ENCODE measurements around the gene APC2. TPM values are rescaled to one million over a fixed set of nuclear protein-coding genes. Genes with fewer than 3 reads are reported as not detected.
A peak's percentile ranks its signal among the peaks of the same experiment; 100 is the strongest.

The APC2 gene
- total and polyA plus RNA-seq, 12 donors, result 0.06 to 12.9 (median 0.77) TPM

GRCh38 chr19:1511318-1512317, 61.7 kb downstream of the APC2 start:
- Histone ChIP-seq H3K9me3 (replicated peaks in 1 of 3) (no peaks in the 10 kb centered on the region), H3K4me1 (replicated peaks in 1 of 2) (peaks cover 7 to 8% of the 10 kb centered on the region in 2 donors), H3K36me3 (replicated peaks in 1 of 2) (no peaks in the 10 kb centered on the region), H3K4me3 (no peak overlapping the region), H3K27me3 (peaks cover 22% of the 10 kb centered on the region), H3K27ac (no peak overlapping the region)
- TF ChIP-seq POLR2A (IDR thresholded peaks at IDR 0.05), result no peak
- TF ChIP-seq, protein P1, sequence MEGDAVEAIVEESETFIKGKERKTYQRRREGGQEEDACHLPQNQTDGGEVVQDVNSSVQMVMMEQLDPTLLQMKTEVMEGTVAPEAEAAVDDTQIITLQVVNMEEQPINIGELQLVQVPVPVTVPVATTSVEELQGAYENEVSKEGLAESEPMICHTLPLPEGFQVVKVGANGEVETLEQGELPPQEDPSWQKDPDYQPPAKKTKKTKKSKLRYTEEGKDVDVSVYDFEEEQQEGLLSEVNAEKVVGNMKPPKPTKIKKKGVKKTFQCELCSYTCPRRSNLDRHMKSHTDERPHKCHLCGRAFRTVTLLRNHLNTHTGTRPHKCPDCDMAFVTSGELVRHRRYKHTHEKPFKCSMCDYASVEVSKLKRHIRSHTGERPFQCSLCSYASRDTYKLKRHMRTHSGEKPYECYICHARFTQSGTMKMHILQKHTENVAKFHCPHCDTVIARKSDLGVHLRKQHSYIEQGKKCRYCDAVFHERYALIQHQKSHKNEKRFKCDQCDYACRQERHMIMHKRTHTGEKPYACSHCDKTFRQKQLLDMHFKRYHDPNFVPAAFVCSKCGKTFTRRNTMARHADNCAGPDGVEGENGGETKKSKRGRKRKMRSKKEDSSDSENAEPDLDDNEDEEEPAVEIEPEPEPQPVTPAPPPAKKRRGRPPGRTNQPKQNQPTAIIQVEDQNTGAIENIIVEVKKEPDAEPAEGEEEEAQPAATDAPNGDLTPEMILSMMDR (IDR thresholded peaks at IDR 0.05), result no peak
- intact Hi-C loops (cut with DNase I), result loop anchor here in 1 of 2 donors (10.0 kb wide), 1 partner anchor 227 kb away; the partner anchor contains the start of gene EFNA2
- 42 to 83% (median 54%) methylated on average over 6 to 22 of the region's 22 CpGs for WGBS, 4 donors
- no peak for DNase-seq

GRCh38 chr19:1512671-1513498, 63.0 kb downstream of the APC2 start, which contains the start of gene ADAMTSL5:
ADAMTSL5 (minus strand) TSS chr19:1513019; CDS start chr19:1510943, 2,076 bp downstream.
- no peaks in the 10 kb centered on the region for H3K9me3 ChIP-seq (replicated peaks in 1 of 3)
- TF ChIP-seq, protein P1 (IDR thresholded peaks at IDR 0.05), result peak in 1 of 6 experiments; percentile 14
- TF ChIP-seq POLR2A (IDR thresholded peaks at IDR 0.05), result no peak
- peaks cover 7 to 8% of the 10 kb centered on the region in 2 donors for H3K4me1 ChIP-seq (replicated peaks in 1 of 2)
- peaks cover 22% of the 10 kb centered on the region for H3K27me3 ChIP-seq
- WGBS, 4 donors, result 0 to 60% (median 3%) methylated on average over 1 to 78 of the region's 78 CpGs
- intact Hi-C loops (cut with DNase I), result loop anchor here in 1 of 2 donors (10.0 kb wide), 1 partner anchor 228 kb away; the partner anchor contains the start of gene EFNA2
- peak within 1 kb of the TSS in 1 of 5 donors; percentile 30 for H3K27ac ChIP-seq
- H3K4me3 ChIP-seq, result peak within 1 kb of the TSS in 1 of 4 donors; percentile 57
- peak in 1 of 7 donors; percentile 32 for DNase-seq
- no peaks in the 10 kb centered on the region for H3K36me3 ChIP-seq (replicated peaks in 1 of 2)

DNA sequence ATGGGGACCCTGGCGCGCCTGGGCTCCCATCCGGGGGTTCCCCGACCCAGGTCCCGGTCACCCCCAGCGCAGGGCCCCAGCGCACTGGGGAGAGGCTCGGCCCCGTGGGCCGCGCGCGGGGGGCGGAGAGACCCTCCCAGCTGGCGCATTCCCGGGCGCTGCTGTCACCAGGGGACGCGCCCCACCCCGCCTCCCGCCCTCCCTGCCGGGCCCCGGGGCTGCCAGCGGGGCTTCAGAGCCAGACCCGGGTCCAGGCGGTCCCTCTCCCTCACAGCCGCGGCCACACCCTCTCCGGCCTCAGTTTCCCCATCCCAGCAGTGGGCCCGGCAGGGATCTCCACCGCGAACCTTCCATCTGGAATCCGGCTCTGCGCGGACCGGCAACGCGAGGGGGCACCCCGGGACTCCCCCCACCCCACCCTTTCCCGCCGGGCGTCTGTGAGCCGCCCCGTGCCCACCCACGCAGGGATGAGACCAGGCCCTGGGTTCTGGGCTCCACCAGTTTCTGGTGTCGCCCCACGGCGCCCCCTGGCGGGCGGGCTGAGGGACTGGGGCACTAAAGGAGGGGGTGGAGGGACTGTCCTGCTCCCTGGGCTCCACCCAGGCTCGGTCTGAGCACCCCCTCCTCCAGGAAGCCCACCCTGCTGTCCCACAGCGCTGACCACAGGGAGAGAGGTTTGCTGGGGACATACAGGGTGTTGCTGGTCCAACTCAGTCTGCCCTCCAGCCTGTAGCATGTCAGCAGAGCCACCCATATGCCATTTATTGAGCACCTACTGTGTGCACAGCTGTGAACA, 63.8 kb downstream of the APC2 start:
- intact Hi-C loops (cut with DNase I), result loop anchor here in 1 of 2 donors (10.0 kb wide), 1 partner anchor 229 kb away; the partner anchor contains the start of gene EFNA2
- TF ChIP-seq POLR2A (IDR thresholded peaks at IDR 0.05), result no peak
- TF ChIP-seq, protein P1 (IDR thresholded peaks at IDR 0.05), result peak; percentile 27 to 55 (median 46)
- Histone ChIP-seq H3K36me3 (replicated peaks in 1 of 2) (no peaks in the 10 kb centered on the region), H3K4me3 (peak overlapping the region in 1 of 4 donors; percentile 57), H3K27me3 (peaks cover 22% of the 10 kb centered on the region), H3K4me1 (replicated peaks in 1 of 2) (peaks cover 4 to 7% of the 10 kb centered on the region in 2 donors), H3K9me3 (replicated peaks in 1 of 3) (no peaks in the 10 kb centered on the region), H3K27ac (peak overlapping the region in 1 of 5 donors; percentile 30)
- DNase-seq, result peak in 2 of 7 donors; percentile 35 to 36
- WGBS, 4 donors, result 2 to 10% (median 7%) methylated on average over 4 to 52 of the region's 52 CpGs
